ENCODE measurements around the gene SMARCD3. TPM values are rescaled to one million over a fixed set of nuclear protein-coding genes. Genes with fewer than 3 reads are reported as not detected.

The SMARCD3 gene
- total RNA-seq, 1 experiment from 2014 or later = 30.3 TPM

DNA sequence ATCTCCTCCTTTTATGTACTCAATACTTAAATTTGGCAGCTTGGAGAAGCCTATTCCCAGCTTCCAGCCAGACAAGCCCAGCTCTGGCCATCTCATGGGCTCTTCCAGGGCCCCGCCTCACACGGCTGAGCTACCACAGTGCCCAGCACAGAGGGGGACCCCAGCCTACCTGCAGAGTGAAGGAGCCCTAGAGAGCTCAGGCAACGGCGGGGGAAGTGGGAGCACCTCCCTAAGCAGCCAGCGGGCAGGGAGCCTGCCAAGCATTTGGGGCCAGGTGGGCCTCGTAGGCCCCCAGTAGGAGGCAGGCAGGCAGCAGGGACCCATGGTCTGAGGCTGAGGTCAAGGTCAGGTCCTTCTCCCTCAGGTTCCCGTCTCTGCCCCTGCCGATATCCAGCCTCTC lies 29.1 kb upstream of the SMARCD3 start (continued):
- TF ChIP-seq, protein P1, sequence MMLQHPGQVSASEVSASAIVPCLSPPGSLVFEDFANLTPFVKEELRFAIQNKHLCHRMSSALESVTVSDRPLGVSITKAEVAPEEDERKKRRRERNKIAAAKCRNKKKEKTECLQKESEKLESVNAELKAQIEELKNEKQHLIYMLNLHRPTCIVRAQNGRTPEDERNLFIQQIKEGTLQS (IDR thresholded peaks at IDR 0.05) = no peak
- TF ChIP-seq SRF (IDR thresholded peaks at IDR 0.05; ENCODE audit: low read depth) (no peak), EZH2 (IDR thresholded peaks at IDR 0.05) (no peak), POLR2A (IDR thresholded peaks at IDR 0.05; ENCODE audit: borderline replicate concordance, extremely low read depth, insufficient read depth, insufficient read length) (no peak), JUND (IDR thresholded peaks at IDR 0.05) (no peak), ZNF274 (IDR thresholded peaks at IDR 0.05; ENCODE audit: low read depth, low read length) (no peak), CEBPB (IDR thresholded peaks at IDR 0.05; ENCODE audit: low read depth) (no peak), SP1 (IDR thresholded peaks at IDR 0.05; ENCODE audit: low read depth) (no peak), FOSL1 (IDR thresholded peaks at IDR 0.05; ENCODE audit: low read depth) (no peak)
- TF ChIP-seq, protein P2, sequence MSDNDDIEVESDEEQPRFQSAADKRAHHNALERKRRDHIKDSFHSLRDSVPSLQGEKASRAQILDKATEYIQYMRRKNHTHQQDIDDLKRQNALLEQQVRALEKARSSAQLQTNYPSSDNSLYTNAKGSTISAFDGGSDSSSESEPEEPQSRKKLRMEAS (IDR thresholded peaks at IDR 0.05) = no peak

DNA sequence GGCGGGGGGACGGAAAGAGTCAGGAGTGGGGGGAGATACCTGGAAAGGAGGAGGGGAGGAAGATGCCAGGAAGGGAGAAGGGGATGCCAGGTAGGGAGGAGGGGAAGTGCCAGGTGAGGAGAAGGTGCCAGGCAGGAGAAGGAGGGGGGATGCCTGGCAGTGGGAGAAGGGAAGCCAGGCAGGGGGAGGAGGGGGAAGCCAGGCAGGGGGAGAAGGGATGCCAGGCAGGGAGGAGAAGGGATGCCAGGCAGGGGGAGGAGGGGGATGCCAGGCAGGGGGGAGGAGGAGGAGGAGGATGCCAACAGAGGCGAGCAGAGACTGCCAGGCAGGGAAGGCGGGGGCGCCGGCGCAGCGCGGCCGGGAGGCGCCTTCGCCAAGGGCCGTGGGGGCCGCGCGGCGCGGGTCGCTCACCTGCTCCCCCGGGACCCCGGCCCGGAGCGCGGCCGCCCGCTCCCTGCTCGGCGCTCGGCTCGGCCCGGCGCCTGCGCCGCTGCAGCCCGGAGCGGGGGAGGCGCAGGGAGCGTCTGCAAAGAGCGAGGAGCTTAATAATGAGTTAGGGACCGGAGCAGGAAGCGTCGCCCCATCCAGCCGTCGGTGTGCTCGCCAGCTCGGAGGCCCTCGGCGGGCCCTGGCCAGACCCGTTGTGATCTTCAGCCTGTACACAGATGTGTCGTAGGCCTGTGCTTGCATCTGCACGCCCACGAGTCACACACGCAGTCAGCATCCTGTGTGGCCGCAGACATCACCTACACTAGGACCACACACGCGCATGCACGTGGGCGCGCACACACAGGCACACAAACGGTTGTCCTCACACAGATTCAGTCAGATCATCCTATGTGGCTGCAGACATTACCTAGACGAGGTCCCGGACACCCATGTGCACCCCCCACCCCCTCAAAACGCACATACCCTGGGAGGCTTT lies 28.4 kb upstream of the SMARCD3 start:
- RAD21 ChIA-PET (ENCODE audit: low non-redundant PET in 1 of 2, low total read pairs in 2 of 2, uncharacterized antibody in 2 of 2, unreplicated experiment in 2 of 2) = no interaction called here
- Histone ChIP-seq H3K4me2 (ENCODE audit: low read length) (peak overlapping the region; percentile 83), H3K9me2 (ENCODE audit: insufficient read depth) (no peaks in the 10 kb centered on the region), H3K79me2 (ENCODE audit: insufficient read depth, low read length) (no peaks in the 10 kb centered on the region), H3K27ac (ENCODE audit: low read depth, low read length) (no peak overlapping the region; the same call in 1 of the 2 replicates), H3K4me3 (replicated peaks in 1 of 2; ENCODE audit: low read depth in 1 of 2, low read length in 2 of 2) (peak overlapping the region; percentile 46 to 57), H4K20me1 (ENCODE audit: insufficient read depth) (no peaks in the 10 kb centered on the region), H3K9me3 (ENCODE audit: control insufficient read depth in 1 of 2, insufficient read depth in 1 of 2, low read depth in 1 of 2, low read length in 2 of 2) (no peaks in the 10 kb centered on the region), H3K9ac (ENCODE audit: low read length) (peak overlapping the region; percentile 35), H3K4me1 (ENCODE audit: control insufficient read depth in 1 of 2, insufficient read depth in 2 of 2, low read length in 2 of 2) (peaks cover 12 to 17% of the 10 kb centered on the region in 2 experiments; a peak in 3 of 4 replicates), H3K27me3 (ENCODE audit: insufficient read depth, low read length) (no peaks in the 10 kb centered on the region), H3K36me3 (ENCODE audit: control insufficient read depth in 1 of 2, insufficient read depth in 2 of 2, low read length in 2 of 2) (no peaks in the 10 kb centered on the region), H2AFZ (ENCODE audit: low read depth, low read length, poor library complexity, severe bottlenecking) (peak overlapping the region; percentile 44)
- POLR2A ChIA-PET = interaction anchor here (1.0 kb wide), 1 partner anchor 50 kb away, joined by 4 read pairs; the partner anchor contains the start of gene ABCF2
- TF ChIP-seq TCF7L2 (IDR thresholded peaks at IDR 0.05; ENCODE audit: borderline replicate concordance, extremely low read depth, insufficient read depth, insufficient read length) (peak; percentile 18), CEBPB (IDR thresholded peaks at IDR 0.05; ENCODE audit: low read depth) (no peak), CBX3 (IDR thresholded peaks at IDR 0.05; ENCODE audit: low read depth) (no peak), SP1 (IDR thresholded peaks at IDR 0.05; ENCODE audit: low read depth) (no peak), EGR1 (IDR thresholded peaks at IDR 0.05; ENCODE audit: low read depth) (peak; percentile 92), SIN3A (IDR thresholded peaks at IDR 0.05; ENCODE audit: low read depth) (no peak), RAD21 (IDR thresholded peaks at IDR 0.05; ENCODE audit: low read depth) (no peak), YY1 (IDR thresholded peaks at IDR 0.05; ENCODE audit: extremely low read depth, insufficient replicate concordance, low read depth, low read length) (no peak), SRF (IDR thresholded peaks at IDR 0.05; ENCODE audit: low read depth) (no peak), ZNF274 (IDR thresholded peaks at IDR 0.05; ENCODE audit: low read depth, low read length) (no peak), POLR2AphosphoS5 (IDR thresholded peaks at IDR 0.05; ENCODE audit: low read depth, low read length) (peak; percentile 81), ELF1 (IDR thresholded peaks at IDR 0.05; ENCODE audit: borderline replicate concordance, low read depth) (no peak; the same call in 1 of the 2 replicates), FOSL1 (IDR thresholded peaks at IDR 0.05; ENCODE audit: low read depth) (no peak), ZFX (IDR thresholded peaks at IDR 0.05) (peak; percentile 50; the same call in 1 of the 2 replicates), POLR2A (IDR thresholded peaks at IDR 0.05; ENCODE audit: borderline replicate concordance, extremely low read depth, insufficient read depth, insufficient read length) (no peak), JUND (IDR thresholded peaks at IDR 0.05) (no peak)
- TF ChIP-seq, protein P2 (IDR thresholded peaks at IDR 0.05) = peak; percentile 76
- TF ChIP-seq, protein P1 (IDR thresholded peaks at IDR 0.05) = no peak
- TF ChIP-seq, protein P3, sequence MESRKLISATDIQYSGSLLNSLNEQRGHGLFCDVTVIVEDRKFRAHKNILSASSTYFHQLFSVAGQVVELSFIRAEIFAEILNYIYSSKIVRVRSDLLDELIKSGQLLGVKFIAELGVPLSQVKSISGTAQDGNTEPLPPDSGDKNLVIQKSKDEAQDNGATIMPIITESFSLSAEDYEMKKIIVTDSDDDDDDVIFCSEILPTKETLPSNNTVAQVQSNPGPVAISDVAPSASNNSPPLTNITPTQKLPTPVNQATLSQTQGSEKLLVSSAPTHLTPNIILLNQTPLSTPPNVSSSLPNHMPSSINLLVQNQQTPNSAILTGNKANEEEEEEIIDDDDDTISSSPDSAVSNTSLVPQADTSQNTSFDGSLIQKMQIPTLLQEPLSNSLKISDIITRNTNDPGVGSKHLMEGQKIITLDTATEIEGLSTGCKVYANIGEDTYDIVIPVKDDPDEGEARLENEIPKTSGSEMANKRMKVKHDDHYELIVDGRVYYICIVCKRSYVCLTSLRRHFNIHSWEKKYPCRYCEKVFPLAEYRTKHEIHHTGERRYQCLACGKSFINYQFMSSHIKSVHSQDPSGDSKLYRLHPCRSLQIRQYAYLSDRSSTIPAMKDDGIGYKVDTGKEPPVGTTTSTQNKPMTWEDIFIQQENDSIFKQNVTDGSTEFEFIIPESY (IDR thresholded peaks at IDR 0.05; ENCODE audit: extremely low read depth, insufficient replicate concordance, low read length) = peak; percentile 22
- peak; percentile 32 for DNase-seq (ENCODE audit: low read depth, low spot score)
- CTCF ChIA-PET = interaction anchor here (0.6 to 1.0 kb wide), 3 partner anchors 33 to 38 kb away, joined by 3 read pairs; no protein-coding TSS in a partner anchor
- ATAC-seq = peak; percentile 96
- no TSS peak for BruUV-seq (replicated peaks)
- intact Hi-C loops (cut with micrococcal nuclease) = no loop called here
